SK-N-SH treated with all-trans-retinoic acid at 6 μM for 48 hours (cell line): ENCODE results near the gene TTC3.

ENCODE experiments used
- ATAC-seq: fragments of 200-7000 bp; cut with Tn5 transposase; 3 replicates; pipeline ENCODE4 v1.9.1; 2020; ENCODE audit warnings: mild to moderate bottlenecking, moderate library complexity
- ARNTL ChIP-seq: fragments of 450-650 bp; formaldehyde crosslinking; IDR thresholded peaks from 2 replicates; pipeline ENCODE4 v1.5.0; 2020; ENCODE audit warnings: low read depth, mild to moderate bottlenecking, moderate library complexity, borderline replicate concordance
- BACH2 ChIP-seq: fragments of 250-450 bp; sonication (Bioruptor Pico); IDR thresholded peaks from 2 replicates; pipeline ENCODE4 v1.9.0; 2021; ENCODE audit warnings: mild to moderate bottlenecking, borderline replicate concordance
- CSDC2 ChIP-seq: fragments of 250-450 bp; sonication (Bioruptor Pico); IDR thresholded peaks from 2 replicates; pipeline ENCODE4 v1.5.0; 2020; ENCODE audit warnings: mild to moderate bottlenecking, moderate library complexity
- CSRNP3 ChIP-seq: fragments of 250-450 bp; sonication (Bioruptor Pico); IDR thresholded peaks from 2 replicates; pipeline ENCODE4 v1.5.1; 2021; ENCODE audit warnings: mild to moderate bottlenecking, moderate library complexity
- ESRRG ChIP-seq: fragments of 250-450 bp; sonication (Bioruptor Pico); IDR thresholded peaks from 2 replicates; pipeline ENCODE4 v1.6.1; 2021; ENCODE audit warnings: mild to moderate bottlenecking
- GLIS3 ChIP-seq: fragments of 250-450 bp; sonication (Bioruptor Pico); IDR thresholded peaks from 2 replicates; pipeline ENCODE4 v1.5.0; 2020; ENCODE audit warnings: mild to moderate bottlenecking, moderate library complexity
- ISL1 ChIP-seq: fragments of 250-450 bp; sonication (Bioruptor Pico); IDR thresholded peaks from 2 replicates; pipeline ENCODE4 v2.1.2; 2022; ENCODE audit warnings: mild to moderate bottlenecking, moderate library complexity
- OSR1 ChIP-seq: fragments of 250-450 bp; sonication (Bioruptor Pico); IDR thresholded peaks from 2 replicates; pipeline ENCODE4 v1.8.0; 2022; ENCODE audit warnings: moderate library complexity, mild to moderate bottlenecking, inconsistent platforms
- POU6F1 ChIP-seq: fragments of 250-450 bp; sonication (Bioruptor Pico); IDR thresholded peaks from 2 replicates; pipeline ENCODE4 v1.8.0; 2021; ENCODE audit warnings: low read depth, mild to moderate bottlenecking, moderate library complexity, borderline replicate concordance
- PPARA ChIP-seq: fragments of 250-450 bp; sonication (Bioruptor Pico); IDR thresholded peaks from 2 replicates; pipeline ENCODE4 v1.5.0; 2020; ENCODE audit warnings: mild to moderate bottlenecking, borderline replicate concordance
- RARB ChIP-seq: fragments of 250-450 bp; sonication (Bioruptor Pico); IDR thresholded peaks from 2 replicates; pipeline ENCODE4 v1.8.0; 2021; ENCODE audit warnings: mild to moderate bottlenecking, moderate library complexity
- SNAI2 ChIP-seq: fragments of 250-450 bp; sonication (Bioruptor Pico); IDR thresholded peaks from 2 replicates; pipeline ENCODE4 v1.5.0; 2020; ENCODE audit warnings: mild to moderate bottlenecking, moderate library complexity
- TCF4 ChIP-seq: fragments of 250-450 bp; sonication (Bioruptor Pico); IDR thresholded peaks from 2 replicates; pipeline ENCODE4 v1.8.0; 2021; ENCODE audit warnings: mild to moderate bottlenecking, moderate library complexity, borderline replicate concordance
- TOX ChIP-seq: fragments of 250-450 bp; sonication (Bioruptor Pico); IDR thresholded peaks from 2 replicates; pipeline ENCODE4 v1.8.0; 2021; ENCODE audit warnings: mild to moderate bottlenecking, moderate library complexity, borderline replicate concordance
- TSHZ2 ChIP-seq: fragments of 250-450 bp; sonication (Bioruptor Pico); IDR thresholded peaks from 2 replicates; pipeline ENCODE4 v1.5.0; 2020; ENCODE audit warnings: mild to moderate bottlenecking, moderate library complexity
- ZC3H10 ChIP-seq: fragments of 250-450 bp; sonication (Bioruptor Pico); IDR thresholded peaks from 2 replicates; pipeline ENCODE4 v1.5.1; 2021; ENCODE audit warnings: mild to moderate bottlenecking, moderate library complexity
- ZFP3 ChIP-seq: fragments of 250-450 bp; sonication (Bioruptor Pico); IDR thresholded peaks from 2 replicates; pipeline ENCODE4 v1.5.0; 2020; ENCODE audit warnings: mild to moderate bottlenecking, moderate library complexity
- ZFP30 ChIP-seq: fragments of 450-650 bp; formaldehyde crosslinking; IDR thresholded peaks from 2 replicates; pipeline ENCODE4 v1.5.0; 2022; ENCODE audit warnings: mild to moderate bottlenecking, moderate library complexity
- ZNF565 ChIP-seq: fragments of 450-650 bp; formaldehyde crosslinking; conservative IDR thresholded peaks from 2 replicates; pipeline ENCODE4 v1.5.0; 2020; ENCODE audit warnings: low read depth, mild to moderate bottlenecking, moderate library complexity
- ZNF70 ChIP-seq: fragments of 450-650 bp; formaldehyde crosslinking; IDR thresholded peaks from 2 replicates; pipeline ENCODE4 v1.5.0; 2020; ENCODE audit warnings: mild to moderate bottlenecking, moderate library complexity
- ZNF8 ChIP-seq: fragments of 450-650 bp; formaldehyde crosslinking; IDR thresholded peaks from 2 replicates; pipeline ENCODE4 v1.5.0; 2020; ENCODE audit warnings: mild to moderate bottlenecking, moderate library complexity
- TF ChIP-seq, protein P1 (sequence below): fragments of 250-450 bp; sonication (Bioruptor Pico); IDR thresholded peaks from 2 replicates; pipeline ENCODE4 v1.8.0; 2020; ENCODE audit warnings: mild to moderate bottlenecking, moderate library complexity, borderline replicate concordance
- TF ChIP-seq, protein P2 (sequence below): fragments of 250-450 bp; sonication (Bioruptor Pico); IDR thresholded peaks from 2 replicates; pipeline ENCODE4 v1.5.1; 2020; ENCODE audit warnings: low read depth, mild to moderate bottlenecking, moderate library complexity

Gene TTC3

GRCh38 chr21:37159949-37160348, 86.9 kb downstream of the TTC3 start:
- TF ChIP-seq ZFP3 (no peak), ZC3H10 (no peak), ZNF70 (CRISPR knock-in tag) (no peak), ZFP30 (CRISPR knock-in tag) (no peak), ZNF565 (CRISPR knock-in tag) (no peak), POU6F1 (CRISPR knock-in tag) (no peak), TSHZ2 (CRISPR knock-in tag) (no peak), CSDC2 (CRISPR knock-in tag) (no peak), GLIS3 (CRISPR knock-in tag) (no peak), BACH2 (CRISPR knock-in tag) (no peak), OSR1 (CRISPR knock-in tag) (no peak), TCF4 (CRISPR knock-in tag) (no peak), ARNTL (CRISPR knock-in tag) (no peak), ESRRG (CRISPR knock-in tag) (no peak), ISL1 (CRISPR knock-in tag) (no peak), RARB (no peak)
- TF ChIP-seq, protein P1, sequence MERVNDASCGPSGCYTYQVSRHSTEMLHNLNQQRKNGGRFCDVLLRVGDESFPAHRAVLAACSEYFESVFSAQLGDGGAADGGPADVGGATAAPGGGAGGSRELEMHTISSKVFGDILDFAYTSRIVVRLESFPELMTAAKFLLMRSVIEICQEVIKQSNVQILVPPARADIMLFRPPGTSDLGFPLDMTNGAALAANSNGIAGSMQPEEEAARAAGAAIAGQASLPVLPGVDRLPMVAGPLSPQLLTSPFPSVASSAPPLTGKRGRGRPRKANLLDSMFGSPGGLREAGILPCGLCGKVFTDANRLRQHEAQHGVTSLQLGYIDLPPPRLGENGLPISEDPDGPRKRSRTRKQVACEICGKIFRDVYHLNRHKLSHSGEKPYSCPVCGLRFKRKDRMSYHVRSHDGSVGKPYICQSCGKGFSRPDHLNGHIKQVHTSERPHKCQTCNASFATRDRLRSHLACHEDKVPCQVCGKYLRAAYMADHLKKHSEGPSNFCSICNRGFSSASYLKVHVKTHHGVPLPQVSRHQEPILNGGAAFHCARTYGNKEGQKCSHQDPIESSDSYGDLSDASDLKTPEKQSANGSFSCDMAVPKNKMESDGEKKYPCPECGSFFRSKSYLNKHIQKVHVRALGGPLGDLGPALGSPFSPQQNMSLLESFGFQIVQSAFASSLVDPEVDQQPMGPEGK (CRISPR knock-in tag): no peak
- TF ChIP-seq, protein P2, sequence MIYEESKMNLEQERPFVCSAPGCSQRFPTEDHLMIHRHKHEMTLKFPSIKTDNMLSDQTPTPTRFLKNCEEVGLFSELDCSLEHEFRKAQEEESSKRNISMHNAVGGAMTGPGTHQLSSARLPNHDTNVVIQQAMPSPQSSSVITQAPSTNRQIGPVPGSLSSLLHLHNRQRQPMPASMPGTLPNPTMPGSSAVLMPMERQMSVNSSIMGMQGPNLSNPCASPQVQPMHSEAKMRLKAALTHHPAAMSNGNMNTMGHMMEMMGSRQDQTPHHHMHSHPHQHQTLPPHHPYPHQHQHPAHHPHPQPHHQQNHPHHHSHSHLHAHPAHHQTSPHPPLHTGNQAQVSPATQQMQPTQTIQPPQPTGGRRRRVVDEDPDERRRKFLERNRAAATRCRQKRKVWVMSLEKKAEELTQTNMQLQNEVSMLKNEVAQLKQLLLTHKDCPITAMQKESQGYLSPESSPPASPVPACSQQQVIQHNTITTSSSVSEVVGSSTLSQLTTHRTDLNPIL (CRISPR knock-in tag): no peak
- ATAC-seq: no peak

- TF ChIP-seq PPARA (CRISPR knock-in tag) (no peak), ZFP30 (CRISPR knock-in tag) (no peak), SNAI2 (CRISPR knock-in tag) (no peak), CSRNP3 (no peak), RARB (no peak), POU6F1 (CRISPR knock-in tag) (no peak), GLIS3 (CRISPR knock-in tag) (no peak), ZNF70 (CRISPR knock-in tag) (no peak), OSR1 (CRISPR knock-in tag) (no peak), CSDC2 (CRISPR knock-in tag) (no peak), ZNF8 (CRISPR knock-in tag) (no peak), TOX (no peak), TCF4 (CRISPR knock-in tag) (no peak), ISL1 (CRISPR knock-in tag) (no peak)
- TF ChIP-seq, protein P2 (CRISPR knock-in tag): no peak
- TF ChIP-seq, protein P1 (CRISPR knock-in tag): no peak
- TF ChIP-seq, all 23 proteins: peak for 0
- no peak for ATAC-seq
These were observed 91.7 kb downstream of the TTC3 start for GRCh38 chr21:37164742-37165141.
